SK-N-SH treated with all-trans-retinoic acid at 6 μM for 48 hours (cell line): ENCODE data around the gene IQSEC3.

Experiments used
- ARNTL ChIP-seq: fragments of 450-650 bp; formaldehyde crosslinking; IDR thresholded peaks from 2 replicates; pipeline ENCODE4 v1.5.0; 2020; ENCODE audit warnings: low read depth, mild to moderate bottlenecking, moderate library complexity, borderline replicate concordance
- CSDC2 ChIP-seq: fragments of 250-450 bp; sonication (Bioruptor Pico); IDR thresholded peaks from 2 replicates; pipeline ENCODE4 v1.5.0; 2020; ENCODE audit warnings: mild to moderate bottlenecking, moderate library complexity
- GLIS3 ChIP-seq: fragments of 250-450 bp; sonication (Bioruptor Pico); IDR thresholded peaks from 2 replicates; pipeline ENCODE4 v1.5.0; 2020; ENCODE audit warnings: mild to moderate bottlenecking, moderate library complexity
- PATZ1 ChIP-seq: fragments of 250-450 bp; sonication (Bioruptor Pico); IDR thresholded peaks from 2 replicates; pipeline ENCODE4 v1.8.0; 2020; ENCODE audit warnings: mild to moderate bottlenecking, moderate library complexity, borderline replicate concordance
- PPARA ChIP-seq: fragments of 250-450 bp; sonication (Bioruptor Pico); IDR thresholded peaks from 2 replicates; pipeline ENCODE4 v1.5.0; 2020; ENCODE audit warnings: mild to moderate bottlenecking, borderline replicate concordance
- TSHZ2 ChIP-seq: fragments of 250-450 bp; sonication (Bioruptor Pico); IDR thresholded peaks from 2 replicates; pipeline ENCODE4 v1.5.0; 2020; ENCODE audit warnings: mild to moderate bottlenecking, moderate library complexity
- ZFP3 ChIP-seq: fragments of 250-450 bp; sonication (Bioruptor Pico); IDR thresholded peaks from 2 replicates; pipeline ENCODE4 v1.5.0; 2020; ENCODE audit warnings: mild to moderate bottlenecking, moderate library complexity
- ZFP30 ChIP-seq: fragments of 450-650 bp; formaldehyde crosslinking; IDR thresholded peaks from 2 replicates; pipeline ENCODE4 v1.5.0; 2022; ENCODE audit warnings: mild to moderate bottlenecking, moderate library complexity
- ZNF565 ChIP-seq: fragments of 450-650 bp; formaldehyde crosslinking; conservative IDR thresholded peaks from 2 replicates; pipeline ENCODE4 v1.5.0; 2020; ENCODE audit warnings: low read depth, mild to moderate bottlenecking, moderate library complexity
- ZNF8 ChIP-seq: fragments of 450-650 bp; formaldehyde crosslinking; IDR thresholded peaks from 2 replicates; pipeline ENCODE4 v1.5.0; 2020; ENCODE audit warnings: mild to moderate bottlenecking, moderate library complexity

- TF ChIP-seq PATZ1 (CRISPR knock-in tag) (no peak), ZNF565 (CRISPR knock-in tag) (no peak), TSHZ2 (CRISPR knock-in tag) (no peak), ARNTL (CRISPR knock-in tag) (no peak), PPARA (CRISPR knock-in tag) (no peak), ZFP3 (CRISPR knock-in tag) (no peak), GLIS3 (CRISPR knock-in tag) (no peak), CSDC2 (no peak), ZFP30 (CRISPR knock-in tag) (no peak), ZNF8 (CRISPR knock-in tag) (no peak)
Measured at GRCh38 chr12:115960-116915, 49.7 kb downstream of the IQSEC3 start.
